Endothelial cell of umbilical vein (primary cell): ENCODE results near the gene CNTN1. TPM values are rescaled to one million over a fixed set of nuclear protein-coding genes. Genes with fewer than 3 reads are reported as not detected.

Source experiments
- BruUV-seq: library from RNA; stranded (reverse); fragments of 400-500 nt; replicated peaks from 2 replicates; lab custom pipeline; 2021; lab: Mats Ljungman, UMichigan
- CTCF ChIA-PET: fragments of 300-600, 350-600 bp; sonication (Branson Sonifier 250); formaldehyde crosslinking; loops from one replicate; lab custom pipeline; 2021; ENCODE audit warnings: antibody characterized with exemption, inconsistent platforms; lab: Charles Lee
- POLR2A ChIA-PET: fragments of 300-600, 350-600 bp; sonication (Branson Sonifier 250); formaldehyde crosslinking; loops from one replicate; lab custom pipeline; 2021; ENCODE audit warnings: antibody characterized with exemption, inconsistent platforms; lab: Charles Lee
- DNase-seq: peaks from one replicate; pipeline ENCODE4 v3.0.0-alpha.2; 2011; ENCODE audit warnings: low read depth, low spot score
- FAIRE-seq: peaks from 2 replicates; lab custom pipeline; 2011; peaks lifted over from hg19 to GRCh38; lab: Jason Lieb, UNC
- H2AFZ ChIP-seq: 2 replicates; pipeline ENCODE4 v1.6.0; 2012; ENCODE audit warnings: low read depth, low read length, control low read depth, inconsistent platforms
- H3K27ac ChIP-seq: 2 replicates; pipeline ENCODE4 v1.5.1; 2011; ENCODE audit warnings: low read depth, mild to moderate bottlenecking, control low read depth, low read length, moderate library complexity; ENCODE audit not compliant: insufficient read depth
- H3K27me3 ChIP-seq, 2 experiments: 2 replicates each; pipeline versions ENCODE4 v1.6.0 to v1.6.1; 2011; ENCODE audit warnings: low read length in 2 of 2, mixed read lengths in 1 of 2; ENCODE audit not compliant: control insufficient read depth in 2 of 2, insufficient read depth in 2 of 2
- H3K36me3 ChIP-seq, 2 experiments: 2 replicates in 1 of 2; 3 replicates in 1 of 2; pipeline ENCODE4 v1.5.1; 2011; ENCODE audit warnings: low read length in 2 of 2, mild to moderate bottlenecking in 1 of 2, moderate library complexity in 1 of 2; ENCODE audit not compliant: control insufficient read depth in 2 of 2, insufficient read depth in 2 of 2; ENCODE audit errors: extremely low read depth in 1 of 2
- H3K4me1 ChIP-seq: 3 replicates; pipeline ENCODE4 v1.5.1; 2011; ENCODE audit warnings: mild to moderate bottlenecking, low read length; ENCODE audit not compliant: control insufficient read depth, insufficient read depth; ENCODE audit errors: extremely low read depth
- H3K4me2 ChIP-seq: 2 replicates; pipeline ENCODE4 v1.6.1; 2011; ENCODE audit warnings: low read length, control low read depth, mixed read lengths; ENCODE audit not compliant: insufficient read depth
- H3K4me3 ChIP-seq, 3 experiments: fragments of 200-600 bp in 1 of 3; sonication (generic), shearing (Covaris generic) in 1 of 3; replicated peaks in 1 of 3; 2 replicates each; pipeline ENCODE4 v1.5.1; 2011 to 2016; ENCODE audit warnings: control low read depth in 3 of 3, low read length in 3 of 3, mild to moderate bottlenecking in 2 of 3, inconsistent platforms in 1 of 3, low read depth in 1 of 3, moderate library complexity in 1 of 3; ENCODE audit not compliant: insufficient read depth in 1 of 3
- H3K79me2 ChIP-seq: 2 replicates; pipeline ENCODE4 v1.6.0; 2012; ENCODE audit warnings: low read length, inconsistent platforms; ENCODE audit not compliant: control insufficient read depth, insufficient read depth
- H3K9ac ChIP-seq: replicated peaks from 2 replicates; pipeline ENCODE3; 2011; ENCODE audit warnings: low read length, control low read depth; ENCODE audit not compliant: insufficient read depth; ENCODE audit errors: extremely low read depth
- H3K9me1 ChIP-seq: replicated peaks from 3 replicates; pipeline ENCODE4 v1.6.0; 2011; ENCODE audit warnings: mild to moderate bottlenecking, low read length; ENCODE audit not compliant: control insufficient read depth, insufficient read depth; ENCODE audit errors: extremely low read depth
- H3K9me3 ChIP-seq: replicated peaks from 2 replicates; pipeline ENCODE4 v1.5.1; 2012; ENCODE audit warnings: low read length, inconsistent platforms; ENCODE audit not compliant: control insufficient read depth, insufficient read depth
- H4K20me1 ChIP-seq: replicated peaks from 2 replicates; pipeline ENCODE3; 2011; ENCODE audit warnings: mild to moderate bottlenecking, low read length; ENCODE audit not compliant: control insufficient read depth, insufficient read depth; ENCODE audit errors: extremely low read depth
- CTCF ChIP-seq, 2 donors: IDR thresholded peaks; 1 replicate in 1 of 2; 2 replicates in 1 of 2; pipeline ENCODE4 v1.5.1; 2011; ENCODE audit warnings: low read length in 2 of 2, mild to moderate bottlenecking in 2 of 2, moderate library complexity in 2 of 2, control low read depth in 1 of 2, inconsistent platforms in 1 of 2, low read depth in 1 of 2; ENCODE audit not compliant: insufficient read depth in 1 of 2; ENCODE audit errors: extremely low read depth in 1 of 2
- EZH2 ChIP-seq: IDR thresholded peaks from 2 replicates; pipeline ENCODE4 v1.6.1; 2012; ENCODE audit warnings: borderline replicate concordance, low read depth, mild to moderate bottlenecking, moderate library complexity, low read length, inconsistent platforms; ENCODE audit not compliant: severe bottlenecking
- FOS ChIP-seq: IDR thresholded peaks from 2 replicates; pipeline ENCODE4 v1.6.1; 2011; ENCODE audit warnings: mild to moderate bottlenecking, low read length, moderate library complexity, borderline replicate concordance; ENCODE audit not compliant: insufficient read depth
- GATA2 ChIP-seq: IDR thresholded peaks from 2 replicates; pipeline ENCODE4 v1.7.0; 2011; ENCODE audit warnings: low read depth, mild to moderate bottlenecking, moderate library complexity, mixed read lengths, low read length; ENCODE audit not compliant: insufficient read length, insufficient read depth
- JUN ChIP-seq: IDR thresholded peaks from 2 replicates; pipeline ENCODE4 v1.6.1; 2011; ENCODE audit warnings: borderline replicate concordance, low read depth; ENCODE audit not compliant: insufficient read length, insufficient read depth
- MAX ChIP-seq: IDR thresholded peaks from 2 replicates; pipeline ENCODE4 v1.6.1; 2011; ENCODE audit not compliant: insufficient read depth, insufficient read length
- MYC ChIP-seq: IDR thresholded peaks from one replicate; pipeline ENCODE4 v1.6.1; 2011; ENCODE audit warnings: mild to moderate bottlenecking, low read depth, low read length
- POLR2A ChIP-seq: IDR thresholded peaks from 2 replicates; pipeline ENCODE4 v1.6.1; 2012; ENCODE audit warnings: low read depth, mild to moderate bottlenecking, control low read depth, low read length
- POLR2AphosphoS5 ChIP-seq: IDR thresholded peaks from 2 replicates; pipeline ENCODE4 v1.6.1; 2012; ENCODE audit warnings: low read depth, mild to moderate bottlenecking, control low read depth, low read length, moderate library complexity; ENCODE audit not compliant: insufficient read depth
- dilution Hi-C: fragments of 300-500 bp; cut with MboI; formaldehyde crosslinking; loops from one replicate; pipeline ENCODE4 v1.15.0; 2019; ENCODE audit warnings: low sequenced_read_pairs; ENCODE audit not compliant: extremely low pct_ligation_motif_present
- intact Hi-C: fragments of 100-400 bp; cut with micrococcal nuclease; formaldehyde crosslinking; loops from one replicate; pipeline ENCODE4 v1.10.0; 2022
- polyA plus RNA-seq, 4 experiments: library from polyadenylated mRNA; depleted of rRNA in 3 of 4; stranded (reverse) in 3 of 4; unstranded in 1 of 4; fragments of >200 nt; gene quantifications; 2 replicates each; pipeline versions ENCODE4 v1.2.1 to v1.2.3, GENCODE V29; 2011 to 2012; ENCODE audit warnings: missing spikeins in 1 of 4
- total RNA-seq: library from RNA; stranded (reverse); gene quantifications from 2 replicates; pipeline ENCODE4 v1.2.3, GENCODE V29; 2021

CNTN1 gene
- total and polyA plus RNA-seq, 2 donors (not counting 3 experiments of a cell fraction or from before 2014, with no cell fraction given), result 0.07 TPM; not detected in 1

GRCh38 chr12:40911676-40912075 is 219.4 kb downstream of the CNTN1 start:
- no peak overlapping the region for H2AFZ ChIP-seq
- no peaks in the 10 kb centered on the region for H4K20me1 ChIP-seq
- H3K4me2 ChIP-seq, result no peak overlapping the region
- ChIA-PET CTCF (interaction anchor here (1.0 kb wide), 1 partner anchor 35 kb away, joined by 3 read pairs; no protein-coding TSS in a partner anchor), POLR2A (no interaction called here)
- intact Hi-C loops, result no loop called here
- H3K9me3 ChIP-seq, result no peaks in the 10 kb centered on the region
- TF ChIP-seq JUN (no peak), GATA2 (no peak), MAX (no peak), POLR2AphosphoS5 (no peak), FOS (no peak), EZH2 (no peak), POLR2A (no peak), MYC (no peak), CTCF (IDR thresholded peaks at IDR 0.05; ENCODE audit: extremely low read depth in 1 of 2, insufficient read depth in 1 of 2, low read depth in 1 of 2, low read length in 2 of 2) (no peak)
- H3K27me3 ChIP-seq, result no peaks in the 10 kb centered on the region
- no peaks in the 10 kb centered on the region for H3K9me1 ChIP-seq
- dilution Hi-C loops, result no loop called here
- DNase-seq (no peak), FAIRE-seq (no peak)
- no peaks in the 10 kb centered on the region for H3K79me2 ChIP-seq
- no peak overlapping the region for H3K9ac ChIP-seq
- no peak overlapping the region for H3K27ac ChIP-seq
- no peaks in the 10 kb centered on the region for H3K36me3 ChIP-seq
- H3K4me3 ChIP-seq, result no peak overlapping the region
- no TSS peak for BruUV-seq
- H3K4me1 ChIP-seq, result no peaks in the 10 kb centered on the region
